Cardiac fibroblast (primary cell): ENCODE data around the gene SMPX.
A peak's percentile ranks its signal among the peaks of the same experiment; 100 is the strongest.

Source experiments
- DNase-seq, 2 donors: peaks; one replicate each; pipeline versions ENCODE4 v3.0.0 to v3.0.0-alpha.2; 2010; ENCODE audit warnings: low read depth in 2 of 2
- H3K4me3 ChIP-seq, 2 donors: replicated peaks in 1 of 2; 1 replicate in 1 of 2; 2 replicates in 1 of 2; pipeline ENCODE4 v1.5.1; 2011; ENCODE audit warnings: low read depth in 2 of 2, low read length in 2 of 2, mild to moderate bottlenecking in 2 of 2, moderate library complexity in 1 of 2
- CTCF ChIP-seq: IDR thresholded peaks from one replicate; pipeline ENCODE4 v1.5.1; 2011; ENCODE audit warnings: low read depth, mild to moderate bottlenecking, low read length, inconsistent platforms

SMPX gene

GRCh38 chrX:21661316-21661715, 96.6 kb downstream of the SMPX start:
- no peak for DNase-seq

GRCh38 chrX:21660156-21660555, 97.8 kb downstream of the SMPX start:
- DNase-seq = no peak
- TF ChIP-seq CTCF = no peak
- H3K4me3 ChIP-seq = no peak overlapping the region

More at GRCh38 chrX:21661316-21661715, 96.6 kb downstream of the SMPX start:
- no peak overlapping the region for H3K4me3 ChIP-seq
- TF ChIP-seq CTCF = no peak

GRCh38 chrX:21659320-21659719, 98.6 kb downstream of the SMPX start:
- no peak for DNase-seq
- no peak for TF ChIP-seq CTCF
- H3K4me3 ChIP-seq = no peak overlapping the region

- peak overlapping the region in 1 of 2 donors; percentile 24 for H3K4me3 ChIP-seq
- DNase-seq = no peak
- no peak for TF ChIP-seq CTCF
Observed at GRCh38 chrX:21658746-21659145, 99.2 kb downstream of the SMPX start.

- no peak for TF ChIP-seq CTCF
- peak within 1 kb of the TSS in 1 of 2 donors; percentile 24 for H3K4me3 ChIP-seq
Observed at GRCh38 chrX:21658152-21658737, 99.7 kb downstream of the SMPX start, which contains the start of gene KLHL34. TSS of gene KLHL34 (minus strand) at chrX:21658330. CDS start at chrX:21657788, 542 bp downstream.

GRCh38 chrX:21657318-21658151, 100.4 kb downstream of the SMPX start:
- H3K4me3 ChIP-seq = no peak overlapping the region
- DNase-seq = no peak
- TF ChIP-seq CTCF = no peak

More at GRCh38 chrX:21658152-21658737, 99.7 kb downstream of the SMPX start, which contains the start of gene KLHL34:
- DNase-seq = no peak
